KMS-11 (cell line): Measurements from ENCODE around the gene ZSWIM6.

Source experiments
- H2AFZ ChIP-seq: fragments of 200-600 bp; sonication (generic); 2 replicates; pipeline ENCODE4 v1.6.1; 2016; ENCODE audit warnings: antibody characterized with exemption, mixed run types, low read depth
- H3K27ac ChIP-seq: fragments of 200-600 bp; sonication (generic); 2 replicates; pipeline ENCODE4 v1.6.1; 2016; ENCODE audit warnings: mild to moderate bottlenecking, mixed run types
- H3K27me3 ChIP-seq: fragments of 200-600 bp; sonication (generic); 2 replicates; pipeline ENCODE4 v1.6.1; 2017; ENCODE audit warnings: mild to moderate bottlenecking, low read depth, mixed run types, moderate library complexity; ENCODE audit not compliant: insufficient read depth
- H3K36me3 ChIP-seq: fragments of 200-600 bp; sonication (generic); 2 replicates; pipeline ENCODE4 v1.6.1; 2017; ENCODE audit warnings: mild to moderate bottlenecking, mixed run types; ENCODE audit not compliant: insufficient read depth
- H3K4me1 ChIP-seq: fragments of 200-600 bp; sonication (generic); 2 replicates; pipeline ENCODE4 v1.6.1; 2016; ENCODE audit warnings: mild to moderate bottlenecking, low read depth, mixed run types; ENCODE audit not compliant: poor library complexity, severe bottlenecking
- H3K4me2 ChIP-seq: fragments of 200-600 bp; sonication (generic); 2 replicates; pipeline ENCODE4 v1.7.0; 2016; ENCODE audit warnings: mild to moderate bottlenecking, mixed run types
- H3K4me3 ChIP-seq: fragments of 200-600 bp; sonication (generic); IDR thresholded peaks from 2 replicates; pipeline ENCODE4 v1.6.1; 2017; ENCODE audit warnings: low read depth, low read length, mixed read lengths; ENCODE audit not compliant: insufficient read depth
- H3K79me2 ChIP-seq: fragments of 200-600 bp; sonication (generic); 2 replicates; pipeline ENCODE4 v1.6.1; 2016; ENCODE audit warnings: low read depth, mixed run types; ENCODE audit not compliant: insufficient read depth
- H3K9ac ChIP-seq: fragments of 200-600 bp; sonication (generic); 2 replicates; pipeline ENCODE4 v1.6.1; 2016; ENCODE audit warnings: mild to moderate bottlenecking, mixed run types
- H4K20me1 ChIP-seq: fragments of 200-600 bp; sonication (generic); 2 replicates; pipeline ENCODE4 v1.6.1; 2016; ENCODE audit warnings: mild to moderate bottlenecking, mixed run types; ENCODE audit not compliant: insufficient read depth
- CTCF ChIP-seq: fragments of 200-600 bp; sonication (generic); conservative IDR thresholded peaks from 2 replicates; pipeline ENCODE4 v1.6.1; 2017; ENCODE audit warnings: low read depth, mild to moderate bottlenecking, antibody characterized with exemption, low read length, moderate library complexity, mixed read lengths

Gene ZSWIM6

GRCh38 chr5:61348447-61348846 lies 16.4 kb downstream of the ZSWIM6 start:
- no peaks in the 10 kb centered on the region for H3K36me3 ChIP-seq
- peaks cover 38% of the 10 kb centered on the region; the same call in 1 of the 2 replicates for H3K79me2 ChIP-seq
- no peak overlapping the region for H3K4me3 ChIP-seq
- no peak overlapping the region for H3K9ac ChIP-seq
- H3K4me1 ChIP-seq: peaks cover 12% of the 10 kb centered on the region
- H3K27ac ChIP-seq: no peak overlapping the region
- H3K4me2 ChIP-seq: no peak overlapping the region
- no peaks in the 10 kb centered on the region for H3K27me3 ChIP-seq
- no peaks in the 10 kb centered on the region for H4K20me1 ChIP-seq
- no peak overlapping the region for H2AFZ ChIP-seq
- no peak for TF ChIP-seq CTCF

- Histone ChIP-seq H3K4me1 (peaks cover 12% of the 10 kb centered on the region), H3K27me3 (no peaks in the 10 kb centered on the region), H3K27ac (no peak overlapping the region), H4K20me1 (no peaks in the 10 kb centered on the region), H3K9ac (no peak overlapping the region), H3K4me2 (no peak overlapping the region), H3K36me3 (no peaks in the 10 kb centered on the region), H3K79me2 (peaks cover 38% of the 10 kb centered on the region; the same call in 1 of the 2 replicates), H3K4me3 (no peak overlapping the region), H2AFZ (no peak overlapping the region)
- TF ChIP-seq CTCF: no peak
These were observed 17.9 kb downstream of the ZSWIM6 start for GRCh38 chr5:61349935-61350334.

- Histone ChIP-seq H3K27me3 (no peaks in the 10 kb centered on the region), H2AFZ (no peak overlapping the region), H3K4me3 (no peak overlapping the region), H3K36me3 (no peaks in the 10 kb centered on the region), H3K4me1 (peaks cover 12% of the 10 kb centered on the region), H3K4me2 (no peak overlapping the region), H3K9ac (no peak overlapping the region), H4K20me1 (no peaks in the 10 kb centered on the region), H3K27ac (no peak overlapping the region), H3K79me2 (peaks cover 38% of the 10 kb centered on the region; the same call in 1 of the 2 replicates)
- no peak for TF ChIP-seq CTCF
These were observed 18.5 kb downstream of the ZSWIM6 start for GRCh38 chr5:61350535-61350934.

GRCh38 chr5:61351733-61352132 lies 19.7 kb downstream of the ZSWIM6 start:
- no peaks in the 10 kb centered on the region for H3K36me3 ChIP-seq
- no peak for TF ChIP-seq CTCF
- no peaks in the 10 kb centered on the region for H3K27me3 ChIP-seq
- peaks cover 31% of the 10 kb centered on the region; the same call in 1 of the 2 replicates for H3K79me2 ChIP-seq
- no peaks in the 10 kb centered on the region for H4K20me1 ChIP-seq
- H3K4me2 ChIP-seq: no peak overlapping the region
- no peak overlapping the region for H2AFZ ChIP-seq
- H3K4me3 ChIP-seq: no peak overlapping the region
- H3K27ac ChIP-seq: no peak overlapping the region
- no peak overlapping the region for H3K9ac ChIP-seq
- H3K4me1 ChIP-seq: peaks cover 12% of the 10 kb centered on the region
